HL-60 (cell line): ENCODE data around the gene TNFRSF21.

ENCODE experiments used
- DNase-seq, 2 experiments: peaks; one replicate each; pipeline ENCODE4 v3.0.0-alpha.2; 2010 to 2020; ENCODE audit warnings: low read depth in 1 of 2, low spot score in 1 of 2
- H3K27ac ChIP-seq: fragments of 250-450 bp; sonication (Bioruptor Pico); replicated peaks from 2 replicates; pipeline ENCODE4 v1.5.1; 2020; ENCODE audit warnings: mild to moderate bottlenecking, moderate library complexity
- H3K27me3 ChIP-seq: fragments of 250-450 bp; sonication (Bioruptor Pico); 2 replicates; pipeline ENCODE4 v1.5.1; 2021; ENCODE audit warnings: mild to moderate bottlenecking, moderate library complexity; ENCODE audit not compliant: insufficient read depth, poor library complexity, severe bottlenecking
- H3K4me3 ChIP-seq: replicated peaks from 2 replicates; pipeline ENCODE4 v1.5.1; 2011; ENCODE audit warnings: mild to moderate bottlenecking, control low read depth, low read length; ENCODE audit not compliant: insufficient read depth
- GABPA ChIP-seq: IDR thresholded peaks from 2 replicates; pipeline ENCODE4 v1.6.1; 2012; ENCODE audit warnings: low read depth
- POLR2AphosphoS5 ChIP-seq: IDR thresholded peaks from 2 replicates; pipeline ENCODE4 v1.6.1; 2012; ENCODE audit warnings: low read depth
- REST ChIP-seq: IDR thresholded peaks from 2 replicates; pipeline ENCODE4 v1.6.1; 2012; ENCODE audit warnings: low read depth; ENCODE audit not compliant: insufficient replicate concordance
- SPI1 ChIP-seq: IDR thresholded peaks from 2 replicates; pipeline ENCODE4 v1.6.1; 2012; ENCODE audit warnings: low read depth, mild to moderate bottlenecking, borderline replicate concordance
- TF ChIP-seq, protein P1 (sequence below): IDR thresholded peaks from one replicate; pipeline ENCODE4 v1.5.1; 2011; ENCODE audit warnings: low read length, control low read depth, inconsistent platforms; ENCODE audit not compliant: insufficient read depth

Gene TNFRSF21

DNA sequence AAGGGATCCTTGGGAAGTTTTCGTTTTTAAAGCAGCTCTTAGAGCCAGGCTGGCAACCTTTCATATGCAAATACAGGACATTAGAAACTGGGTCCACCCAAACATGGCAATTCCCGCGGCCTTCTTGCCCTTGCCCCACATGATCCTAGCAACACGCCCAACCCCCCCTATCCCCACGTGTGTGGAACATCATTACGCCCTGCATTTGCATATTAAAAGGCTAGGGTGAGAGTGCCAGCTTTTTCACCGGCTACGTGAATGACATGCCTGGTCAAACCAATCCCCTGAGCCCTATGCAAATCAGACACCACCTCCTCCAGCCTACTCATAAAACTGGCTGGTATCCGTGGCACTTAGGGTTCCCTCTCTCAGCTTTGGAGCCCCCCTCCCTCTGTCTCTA lies 88.1 kb downstream of the TNFRSF21 start:
- no peak for DNase-seq
- no peak overlapping the region for H3K27ac ChIP-seq
- no peak for TF ChIP-seq SPI1
- no peak overlapping the region for H3K4me3 ChIP-seq
- H3K27me3 ChIP-seq = no peaks in the 10 kb centered on the region

- DNase-seq = no peak
- Histone ChIP-seq H3K27me3 (no peaks in the 10 kb centered on the region), H3K27ac (no peak overlapping the region), H3K4me3 (no peak overlapping the region)
- TF ChIP-seq, protein P1, sequence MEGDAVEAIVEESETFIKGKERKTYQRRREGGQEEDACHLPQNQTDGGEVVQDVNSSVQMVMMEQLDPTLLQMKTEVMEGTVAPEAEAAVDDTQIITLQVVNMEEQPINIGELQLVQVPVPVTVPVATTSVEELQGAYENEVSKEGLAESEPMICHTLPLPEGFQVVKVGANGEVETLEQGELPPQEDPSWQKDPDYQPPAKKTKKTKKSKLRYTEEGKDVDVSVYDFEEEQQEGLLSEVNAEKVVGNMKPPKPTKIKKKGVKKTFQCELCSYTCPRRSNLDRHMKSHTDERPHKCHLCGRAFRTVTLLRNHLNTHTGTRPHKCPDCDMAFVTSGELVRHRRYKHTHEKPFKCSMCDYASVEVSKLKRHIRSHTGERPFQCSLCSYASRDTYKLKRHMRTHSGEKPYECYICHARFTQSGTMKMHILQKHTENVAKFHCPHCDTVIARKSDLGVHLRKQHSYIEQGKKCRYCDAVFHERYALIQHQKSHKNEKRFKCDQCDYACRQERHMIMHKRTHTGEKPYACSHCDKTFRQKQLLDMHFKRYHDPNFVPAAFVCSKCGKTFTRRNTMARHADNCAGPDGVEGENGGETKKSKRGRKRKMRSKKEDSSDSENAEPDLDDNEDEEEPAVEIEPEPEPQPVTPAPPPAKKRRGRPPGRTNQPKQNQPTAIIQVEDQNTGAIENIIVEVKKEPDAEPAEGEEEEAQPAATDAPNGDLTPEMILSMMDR = no peak
- TF ChIP-seq POLR2AphosphoS5 (no peak), GABPA (no peak), REST (no peak), SPI1 (no peak)
Measured at GRCh38 chr6:47209632-47210031, 100.1 kb downstream of the TNFRSF21 start.

DNA sequence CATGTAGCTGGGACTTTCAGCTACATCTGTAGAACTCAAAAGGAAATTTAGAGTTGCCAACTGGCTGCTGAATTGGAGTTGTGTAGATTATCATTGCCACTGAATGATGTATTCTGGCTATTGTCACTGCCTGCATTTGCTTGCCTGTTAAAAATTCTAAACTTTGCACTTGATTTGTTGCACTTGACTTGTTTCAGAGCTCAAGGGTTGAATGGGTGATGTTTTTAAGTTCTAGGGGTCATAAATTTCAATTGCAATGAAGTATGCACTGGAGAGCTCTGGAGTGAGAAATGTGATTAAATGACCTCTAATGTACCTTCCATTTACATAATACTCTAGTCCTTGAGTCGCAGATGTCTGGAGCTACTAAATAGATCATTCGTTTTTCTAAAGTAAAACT lies 102.4 kb downstream of the TNFRSF21 start:
- DNase-seq = no peak
- TF ChIP-seq SPI1 (no peak), GABPA (no peak), POLR2AphosphoS5 (no peak), REST (no peak)
- TF ChIP-seq, protein P1 = no peak
- H3K27ac ChIP-seq = no peak overlapping the region
- no peaks in the 10 kb centered on the region for H3K27me3 ChIP-seq
- H3K4me3 ChIP-seq = no peak overlapping the region

DNA sequence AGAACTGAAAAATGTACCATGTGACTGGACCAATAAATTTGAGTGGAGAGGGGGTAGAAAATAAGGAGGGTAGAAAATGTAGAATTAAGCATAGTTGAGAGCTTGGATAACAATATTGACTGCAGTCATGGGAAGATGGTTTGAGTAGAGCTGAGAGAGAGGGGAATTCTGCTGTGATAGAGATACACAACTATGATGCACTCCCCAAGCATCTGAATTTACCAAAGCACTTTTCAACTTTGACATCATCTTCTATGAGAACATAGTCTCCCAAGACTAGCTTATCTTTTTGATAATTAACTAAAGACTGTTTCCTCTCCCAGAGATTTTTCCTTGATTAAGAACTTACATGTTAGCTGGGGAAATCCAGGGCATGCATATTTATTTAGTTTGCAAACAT lies 103.1 kb downstream of the TNFRSF21 start:
- no peak overlapping the region for H3K27ac ChIP-seq
- no peaks in the 10 kb centered on the region for H3K27me3 ChIP-seq
- no peak for DNase-seq
- no peak overlapping the region for H3K4me3 ChIP-seq
- TF ChIP-seq POLR2AphosphoS5 = no peak
- TF ChIP-seq REST = no peak
- TF ChIP-seq GABPA = no peak
- TF ChIP-seq SPI1 = no peak
- TF ChIP-seq, protein P1 = no peak
